ENCODE measurements around the gene NT5DC1. TPM values are rescaled to one million over a fixed set of nuclear protein-coding genes. Genes with fewer than 3 reads are reported as not detected.

NT5DC1 gene
- total RNA-seq, 2 donors from 2014 or later, result 5.6 to 10.9 TPM

- peaks cover 0 to 1% of the 10 kb centered on the region in 2 donors for H3K36me3 ChIP-seq (replicated peaks in 1 of 2; ENCODE audit: insufficient read depth in 1 of 2, low read depth in 2 of 2)
- no peak for TF ChIP-seq POLR2A (IDR thresholded peaks at IDR 0.05)
- no peak for TF ChIP-seq CTCF (IDR thresholded peaks at IDR 0.05)
- intact Hi-C loops (cut with DNase I), result no loop called here
- no peak for DNase-seq
- ATAC-seq, result no peak
- H3K27ac ChIP-seq, result no peak overlapping the region
- no peaks in the 10 kb centered on the region for H3K27me3 ChIP-seq
- H3K4me3 ChIP-seq, result no peak overlapping the region
- no peaks in the 10 kb centered on the region for H3K9me3 ChIP-seq
- 91 to 100% methylated on average over 1 of the region's 1 CpG for WGBS, 2 donors
- no peaks in the 10 kb centered on the region for H3K4me1 ChIP-seq
These were observed 162.7 kb downstream of the NT5DC1 start for GRCh38 chr6:116263353-116263752.

- no peak for ATAC-seq
- H3K4me1 ChIP-seq, result no peaks in the 10 kb centered on the region
These were observed 164.6 kb downstream of the NT5DC1 start for GRCh38 chr6:116265041-116265829.

GRCh38 chr6:116266803-116267202 is 166.2 kb downstream of the NT5DC1 start:
- no peak for TF ChIP-seq CTCF (IDR thresholded peaks at IDR 0.05)
- TF ChIP-seq POLR2A (IDR thresholded peaks at IDR 0.05), result no peak
- DNase-seq, result no peak
- no peak overlapping the region for H3K4me3 ChIP-seq
- H3K9me3 ChIP-seq, result no peaks in the 10 kb centered on the region
- H3K27ac ChIP-seq, result no peak overlapping the region
- H3K27me3 ChIP-seq, result no peaks in the 10 kb centered on the region
- intact Hi-C loops (cut with DNase I), result no loop called here
- H3K36me3 ChIP-seq (replicated peaks in 1 of 2; ENCODE audit: insufficient read depth in 1 of 2, low read depth in 2 of 2), result peaks cover 0 to 1% of the 10 kb centered on the region in 2 donors
- ATAC-seq, result no peak
- H3K4me1 ChIP-seq, result no peaks in the 10 kb centered on the region

More at GRCh38 chr6:116265041-116265829, 164.6 kb downstream of the NT5DC1 start:
- H3K36me3 ChIP-seq (replicated peaks in 1 of 2; ENCODE audit: insufficient read depth in 1 of 2, low read depth in 2 of 2), result peaks cover 0 to 1% of the 10 kb centered on the region in 2 donors
- intact Hi-C loops (cut with DNase I), result no loop called here
- H3K27me3 ChIP-seq, result no peaks in the 10 kb centered on the region
- H3K4me3 ChIP-seq, result no peak overlapping the region
- H3K9me3 ChIP-seq, result no peaks in the 10 kb centered on the region
- no peak for DNase-seq
- TF ChIP-seq POLR2A (IDR thresholded peaks at IDR 0.05) (no peak), CTCF (IDR thresholded peaks at IDR 0.05) (no peak)
- H3K27ac ChIP-seq, result no peak overlapping the region
- 81 to 100% methylated on average over 2 to 4 of the region's 4 CpGs for WGBS, 2 donors

- DNase-seq (no peak), ATAC-seq (no peak)
- no peaks in the 10 kb centered on the region for H3K4me1 ChIP-seq
- TF ChIP-seq POLR2A (IDR thresholded peaks at IDR 0.05) (no peak), CTCF (IDR thresholded peaks at IDR 0.05) (no peak)
- no peak overlapping the region for H3K27ac ChIP-seq
- no peaks in the 10 kb centered on the region for H3K9me3 ChIP-seq
- peaks cover 0 to 1% of the 10 kb centered on the region in 2 donors for H3K36me3 ChIP-seq (replicated peaks in 1 of 2; ENCODE audit: insufficient read depth in 1 of 2, low read depth in 2 of 2)
- no peak overlapping the region for H3K4me3 ChIP-seq
- whole genome bisulfite sequencing, 2 donors, result 61 to 63% methylated on average over 3 of the region's 3 CpGs
- intact Hi-C loops (cut with DNase I), result no loop called here
- H3K27me3 ChIP-seq, result no peaks in the 10 kb centered on the region
These were observed 167.4 kb downstream of the NT5DC1 start for GRCh38 chr6:116267836-116268588.

Data from body of pancreas (tissue), 4 donors.